ENCODE measurements around the gene EPHB4. TPM values are rescaled to one million over a fixed set of nuclear protein-coding genes. Genes with fewer than 3 reads are reported as not detected.

EPHB4 gene
- total and polyA plus RNA-seq, 2 of the 8 experiments (the other 6 are each of a cell fraction or from before 2014, with no cell fraction given) = 85.0 to 113 TPM

DNA sequence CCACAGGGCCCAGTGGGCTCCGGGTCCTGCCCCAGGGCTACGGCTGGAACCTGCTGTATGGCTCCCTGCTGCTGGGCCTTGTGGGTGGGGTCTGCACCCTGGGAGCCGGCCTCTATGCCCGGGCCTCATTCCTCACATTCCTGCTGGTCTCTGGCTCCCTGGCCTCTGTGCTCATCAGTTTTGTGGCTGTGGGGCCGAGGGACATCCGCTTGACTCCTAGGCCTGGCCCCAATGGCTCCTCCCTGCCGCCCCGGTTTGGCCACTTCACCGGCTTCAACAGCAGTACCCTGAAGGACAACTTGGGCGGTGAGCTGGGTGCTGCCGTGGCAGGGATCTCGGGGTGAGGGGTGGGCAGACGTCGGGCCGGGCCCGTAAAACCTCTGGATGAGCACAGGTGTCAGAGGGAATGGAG is 29.6 kb upstream of the EPHB4 start:
- 84% methylated on average over 16 of the region's 16 CpGs; no CpG with 5 or more reads in 1 of the 2 experiments for WGBS, 2 experiments (ENCODE audit: extremely low coverage in 1 of 2, insufficient coverage in 1 of 2, insufficient read length in 1 of 2, insufficient replicate concordance in 2 of 2, low coverage in 1 of 2, low lambda C conversion rate in 2 of 2, missing lambda C conversion rate in 1 of 2)
- Histone ChIP-seq H3K9me3 (ENCODE audit: insufficient read depth in 2 of 2, low read depth in 1 of 2, low read length in 1 of 2) (no peaks in the 10 kb centered on the region), H3K4ac (replicated peaks; ENCODE audit: insufficient read length, low read depth, low read length) (no peak overlapping the region), H4K5ac (ENCODE audit: insufficient read length, low read depth, low read length) (no peak overlapping the region), H3K36me3 (ENCODE audit: control insufficient read depth in 2 of 4, insufficient read depth in 4 of 4, low read length in 3 of 4) (peaks cover 6 to 17% (median 8%) of the 10 kb centered on the region in 4 experiments; a peak in 5 of 8 replicates), H3K27me3 (replicated peaks in 1 of 4; ENCODE audit: control insufficient read depth in 3 of 4, extremely low read depth in 1 of 4, insufficient read depth in 3 of 4, low read length in 3 of 4) (no peaks in the 10 kb centered on the region), H3K27ac (ENCODE audit: low read depth, low read length) (no peak overlapping the region), H4K91ac (replicated peaks; ENCODE audit: insufficient read length, low read length) (no peak overlapping the region), H3K79me1 (ENCODE audit: low read depth, low read length) (peaks cover 12% of the 10 kb centered on the region), H3K56ac (replicated peaks; ENCODE audit: insufficient read length, low read depth, low read length) (no peak overlapping the region), H2AFZ (ENCODE audit: low read length) (no peak overlapping the region), H4K8ac (ENCODE audit: extremely low read depth, insufficient read depth, low read length) (peak overlapping the region; percentile 88; the same call in 1 of the 2 replicates), H3K14ac (ENCODE audit: insufficient read length) (no peak overlapping the region), H2BK20ac (ENCODE audit: low read length) (no peak overlapping the region), H2BK5ac (ENCODE audit: low read depth, low read length) (no peak overlapping the region), H2BK12ac (ENCODE audit: low read depth, low read length) (no peak overlapping the region), H3K4me1 (replicated peaks in 1 of 4; ENCODE audit: control insufficient read depth in 3 of 4, insufficient read depth in 4 of 4, low read length in 3 of 4) (peaks cover 0 to 6% (median 0%) of the 10 kb centered on the region in 4 experiments; a peak in 1 of 7 replicates), H2BK15ac (ENCODE audit: low read length) (no peak overlapping the region), H3K18ac (ENCODE audit: extremely low read depth, low read length) (no peak overlapping the region), H4K20me1 (replicated peaks in 1 of 2; ENCODE audit: control insufficient read depth in 1 of 2, insufficient read depth in 2 of 2, low read length in 2 of 2) (peaks cover 0 to 15% of the 10 kb centered on the region in 2 experiments), H3K4me2 (ENCODE audit: insufficient read depth in 1 of 2, low read depth in 2 of 2, low read length in 2 of 2) (no peak overlapping the region), H3K79me2 (ENCODE audit: control insufficient read depth in 1 of 2, insufficient read depth in 2 of 2, low read length in 2 of 2) (peaks cover 0 to 21% of the 10 kb centered on the region in 2 experiments; a peak in 1 of 4 replicates), H2BK120ac (replicated peaks; ENCODE audit: low read depth, low read length) (no peak overlapping the region), H3K9ac (replicated peaks in 1 of 4; ENCODE audit: extremely low read depth in 1 of 4, low read depth in 3 of 4, low read length in 3 of 4) (no peak overlapping the region; a peak in 1 of 7 replicates), H2AK5ac (ENCODE audit: low read depth, low read length) (no peak overlapping the region), H3K23ac (ENCODE audit: insufficient read length) (no peak overlapping the region), H3K4me3 (ENCODE audit: extremely low read depth in 1 of 4, insufficient read depth in 2 of 4, low read depth in 3 of 4, low read length in 4 of 4) (no peak overlapping the region), H3K23me2 (ENCODE audit: low read depth, low read length) (peaks cover 4% of the 10 kb centered on the region; the same call in 1 of the 2 replicates)
- DNase-seq (ENCODE audit: low read depth in 1 of 2, low spot score in 2 of 2) (no peak), FAIRE-seq (no peak)
- TF ChIP-seq BCL11A (IDR thresholded peaks at IDR 0.05; ENCODE audit: low read depth in 2 of 2, low read length in 2 of 2) (no peak), RAD21 (IDR thresholded peaks at IDR 0.05 in 1 of 2, conservative IDR thresholded peaks at IDR 0.05 in 1 of 2; ENCODE audit: low read depth in 2 of 2, low read length in 2 of 2) (no peak), TEAD4 (IDR thresholded peaks at IDR 0.05; ENCODE audit: low read depth, low read length) (0 out of 2 replicates have a peak, but pooled peaks have one; percentile 21)
- TF ChIP-seq, protein P1, sequence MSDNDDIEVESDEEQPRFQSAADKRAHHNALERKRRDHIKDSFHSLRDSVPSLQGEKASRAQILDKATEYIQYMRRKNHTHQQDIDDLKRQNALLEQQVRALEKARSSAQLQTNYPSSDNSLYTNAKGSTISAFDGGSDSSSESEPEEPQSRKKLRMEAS (IDR thresholded peaks at IDR 0.05) = no peak
- POLR2A ChIA-PET (ENCODE audit: partially characterized antibody) = interaction anchor here (0.7 to 3.1 kb wide), 4 partner anchors 11 to 53 kb away, joined by 3 to 21 read pairs (median 4); partner anchors contain the start of gene TRIP6
- CTCF ChIA-PET (ENCODE audit: partially characterized antibody) = interaction anchor here (0.8 to 13.9 kb wide), 4 partner anchors 8 to 53 kb away, joined by 3 to 215 read pairs (median 6); no protein-coding TSS in a partner anchor

Measured in H1 (cell line).